Ovary (tissue), 3 donors: ENCODE measurements around the gene KIF6.

Source experiments
- CTCF ChIP-seq, 3 donors: fragments of 450-650 bp in 2 of 3; fragments of 200-600 bp in 1 of 3; IDR thresholded peaks; one replicate each; pipeline versions ENCODE4 v1.5.1 to v1.8.0; 2016 to 2022; ENCODE audit warnings: antibody characterized with exemption in 3 of 3, mild to moderate bottlenecking in 1 of 3
- POLR2A ChIP-seq: fragments of 450-650 bp; IDR thresholded peaks from one replicate; pipeline ENCODE4 v1.6.1; 2017; ENCODE audit warnings: antibody characterized with exemption, mild to moderate bottlenecking, moderate library complexity
- donor health status: DM: no; HTN: no; CAD: no.

- TF ChIP-seq CTCF (IDR thresholded peaks at IDR 0.05) (no peak), POLR2A (no peak)
These were observed 67.7 kb downstream of the KIF6 start for GRCh38 chr6:39657355-39658135.
